OCI-LY3 (cell line): ENCODE results near the gene FOSL1.

Experiments used
- H2AFZ ChIP-seq: fragments of 200-600, 300-600 bp; shearing (Covaris generic); 2 replicates; pipeline ENCODE4 v1.6.0; 2014; ENCODE audit warnings: antibody characterized with exemption, low read depth, low read length
- H3K27ac ChIP-seq: fragments of 200-600, 300-600 bp; sonication (generic); 2 replicates; pipeline ENCODE4 v1.5.1; 2014; ENCODE audit warnings: mild to moderate bottlenecking, low read length, moderate library complexity, mixed read lengths
- H3K27me3 ChIP-seq: fragments of 200-600, 300-600 bp; sonication (generic); 2 replicates; pipeline ENCODE4 v1.6.1; 2014; ENCODE audit warnings: low read depth, low read length, mixed read lengths
- H3K36me3 ChIP-seq: fragments of 200-600, 300-600 bp; sonication (generic); replicated peaks from 2 replicates; pipeline ENCODE3; 2014; ENCODE audit warnings: low read depth, low read length, mixed read lengths
- H3K4me1 ChIP-seq: fragments of 300-600, 200-600 bp; sonication (generic); 2 replicates; pipeline ENCODE4 v1.6.1; 2014; ENCODE audit warnings: low read length, mixed read lengths
- H3K4me2 ChIP-seq: fragments of 200-600, 300-600 bp; sonication (generic); 2 replicates; pipeline ENCODE4 v1.6.1; 2014; ENCODE audit warnings: low read length, mixed read lengths
- H3K4me3 ChIP-seq: fragments of 300-600, 200-600 bp; sonication (generic); 2 replicates; pipeline ENCODE4 v1.5.1; 2014; ENCODE audit warnings: antibody characterized with exemption, mild to moderate bottlenecking, low read length, moderate library complexity
- H3K79me2 ChIP-seq: fragments of 300-600, 200-600 bp; shearing (Covaris generic); 2 replicates; pipeline ENCODE4 v1.6.1; 2014; ENCODE audit warnings: mild to moderate bottlenecking, low read length, mixed read lengths
- H3K9ac ChIP-seq: fragments of 300-600, 200-600 bp; shearing (Covaris generic); 2 replicates; pipeline ENCODE4 v1.6.0; 2014; ENCODE audit warnings: mild to moderate bottlenecking, low read length, moderate library complexity
- H3K9me3 ChIP-seq: fragments of 200-600, 300-600 bp; shearing (Covaris generic); 2 replicates; pipeline ENCODE4 v1.6.1; 2014; ENCODE audit warnings: low read length, mixed read lengths; ENCODE audit not compliant: insufficient read depth
- H4K20me1 ChIP-seq: fragments of 200-600, 300-600 bp; sonication (generic); 2 replicates; pipeline ENCODE4 v1.6.1; 2016; ENCODE audit warnings: low read length, mixed read lengths; ENCODE audit not compliant: insufficient read depth
- CTCF ChIP-seq: fragments of 200-600, 300-600 bp; sonication (generic); IDR thresholded peaks from 2 replicates; pipeline ENCODE4 v1.5.1; 2014; ENCODE audit warnings: antibody characterized with exemption, low read length, low read depth
- EZH2phosphoT487 ChIP-seq: fragments of 200-600 bp; shearing (Covaris generic); IDR thresholded peaks from 2 replicates; pipeline ENCODE4 v1.6.1; 2018; ENCODE audit warnings: antibody characterized with exemption, mixed run types, low read depth

The FOSL1 gene

GRCh38 chr11:65847746-65848145 lies 52.4 kb downstream of the FOSL1 start:
- Histone ChIP-seq H3K36me3 (peaks cover 19% of the 10 kb centered on the region), H3K9me3 (no peaks in the 10 kb centered on the region), H3K9ac (no peak overlapping the region), H3K4me3 (no peak overlapping the region), H3K27ac (no peak overlapping the region), H3K4me2 (no peak overlapping the region), H3K79me2 (no peaks in the 10 kb centered on the region), H2AFZ (no peak overlapping the region), H3K27me3 (0 out of 2 replicates have a peak, but pooled peaks cover 3% of the 10 kb centered on the region), H3K4me1 (no peaks in the 10 kb centered on the region), H4K20me1 (no peaks in the 10 kb centered on the region; the same call in 1 of the 2 replicates)
- TF ChIP-seq CTCF (no peak), EZH2phosphoT487 (no peak)

DNA sequence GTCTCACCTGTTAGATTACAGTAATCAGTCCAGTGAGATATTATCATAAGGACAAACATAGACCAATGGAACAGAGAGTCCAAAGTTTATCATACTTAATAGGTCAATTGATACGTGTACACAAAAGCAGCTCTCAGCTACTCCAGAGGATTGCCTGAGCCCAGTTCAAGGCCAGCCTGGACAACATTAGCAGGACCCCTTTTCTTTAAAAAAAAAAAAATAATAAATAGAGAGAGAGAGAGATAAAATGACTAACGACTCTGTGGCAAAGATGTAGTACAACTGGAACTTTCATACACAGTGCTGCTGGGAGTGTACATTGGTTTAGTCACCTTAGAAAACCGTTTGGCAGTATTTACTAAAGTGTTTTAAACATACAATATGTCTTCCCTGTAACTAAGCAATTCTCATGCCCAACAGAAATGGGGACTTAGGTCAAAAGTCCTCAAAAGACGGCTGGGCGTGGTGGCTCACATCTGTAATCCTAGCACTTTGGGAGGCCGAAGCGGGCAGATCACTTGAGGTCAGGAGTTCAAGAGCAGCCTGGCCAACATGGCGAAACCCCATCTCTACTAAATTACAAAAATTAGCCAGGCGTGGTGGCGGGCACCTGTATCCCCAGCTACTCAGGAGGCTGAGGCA lies 55.8 kb downstream of the FOSL1 start:
- no peak overlapping the region for H3K4me2 ChIP-seq
- no peaks in the 10 kb centered on the region for H3K36me3 ChIP-seq
- no peak overlapping the region for H3K9ac ChIP-seq
- H3K4me3 ChIP-seq = no peak overlapping the region
- no peak overlapping the region for H2AFZ ChIP-seq
- 0 out of 2 replicates have a peak, but pooled peaks cover 3% of the 10 kb centered on the region for H3K27me3 ChIP-seq
- H3K9me3 ChIP-seq = no peaks in the 10 kb centered on the region
- H3K27ac ChIP-seq = no peak overlapping the region
- no peaks in the 10 kb centered on the region for H3K79me2 ChIP-seq
- H4K20me1 ChIP-seq = no peaks in the 10 kb centered on the region
- TF ChIP-seq EZH2phosphoT487 (no peak), CTCF (no peak)
- H3K4me1 ChIP-seq = no peaks in the 10 kb centered on the region

DNA sequence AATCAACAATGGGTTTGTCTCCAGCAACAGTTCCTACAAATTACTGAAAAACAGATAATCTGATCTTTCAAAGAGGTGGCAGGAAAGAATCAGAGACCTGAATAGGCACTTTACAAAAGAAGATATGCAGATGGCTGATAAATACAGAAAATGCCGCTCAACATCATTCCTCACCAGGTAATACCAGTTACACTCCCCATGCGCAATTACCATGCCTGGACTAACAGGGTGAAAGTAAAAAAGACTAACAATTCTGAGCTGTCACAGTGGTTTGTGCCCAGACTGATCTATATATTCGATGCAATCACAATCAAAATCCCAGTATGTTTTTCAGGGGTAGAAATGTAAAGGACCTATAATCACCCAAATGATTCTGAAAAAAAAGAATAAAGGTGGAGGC lies 56.4 kb downstream of the FOSL1 start:
- H3K36me3 ChIP-seq = no peaks in the 10 kb centered on the region
- H3K4me1 ChIP-seq = no peaks in the 10 kb centered on the region
- H3K27ac ChIP-seq = no peak overlapping the region
- TF ChIP-seq EZH2phosphoT487 (no peak), CTCF (no peak)
- H3K27me3 ChIP-seq = 0 out of 2 replicates have a peak, but pooled peaks cover 3% of the 10 kb centered on the region
- H4K20me1 ChIP-seq = no peaks in the 10 kb centered on the region
- H3K4me2 ChIP-seq = no peak overlapping the region
- no peaks in the 10 kb centered on the region for H3K79me2 ChIP-seq
- no peak overlapping the region for H3K9ac ChIP-seq
- H3K4me3 ChIP-seq = no peak overlapping the region
- H3K9me3 ChIP-seq = no peaks in the 10 kb centered on the region
- H2AFZ ChIP-seq = no peak overlapping the region

DNA sequence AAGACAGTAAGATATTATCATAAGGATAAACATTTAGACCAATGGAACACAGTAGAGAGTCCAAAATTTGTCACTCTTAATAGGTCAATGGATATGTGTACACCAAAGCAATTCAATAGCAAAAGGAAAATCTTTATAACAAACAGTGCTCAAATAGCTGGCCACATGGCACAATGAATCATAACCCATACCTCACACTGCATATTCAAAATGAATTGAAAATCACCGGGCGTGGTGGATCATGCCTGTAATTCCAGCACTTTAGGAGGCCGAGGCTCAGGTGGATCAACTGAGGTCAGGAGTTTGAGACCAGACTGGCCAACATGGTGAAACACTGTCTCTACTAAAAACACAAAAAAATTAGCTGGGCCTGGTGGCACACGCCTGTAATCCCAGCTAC lies 58.0 kb downstream of the FOSL1 start:
- H3K9me3 ChIP-seq = no peaks in the 10 kb centered on the region
- H4K20me1 ChIP-seq = no peaks in the 10 kb centered on the region
- TF ChIP-seq EZH2phosphoT487 (no peak), CTCF (no peak)

More for the DNA sequence above, 58.0 kb downstream of the FOSL1 start:
- H3K4me2 ChIP-seq = no peak overlapping the region
- no peaks in the 10 kb centered on the region for H3K4me1 ChIP-seq
- no peak overlapping the region for H3K4me3 ChIP-seq
- no peaks in the 10 kb centered on the region for H3K79me2 ChIP-seq
- H3K27ac ChIP-seq = no peak overlapping the region
- no peaks in the 10 kb centered on the region for H3K27me3 ChIP-seq
- H3K36me3 ChIP-seq = no peaks in the 10 kb centered on the region
- H3K9ac ChIP-seq = no peak overlapping the region
- no peak overlapping the region for H2AFZ ChIP-seq
